Thyroid gland (tissue), 4 donors: Measurements from ENCODE around the gene IQSEC1.

Experiments used
- CTCF ChIP-seq, 6 experiments: fragments of 200-600 bp in 3 of 6; fragments of 450-650 bp in 3 of 6; sonication (generic) in 3 of 6; IDR thresholded peaks; one replicate each; pipeline ENCODE4 v1.5.1; 2016 to 2019; ENCODE audit warnings: antibody characterized with exemption in 6 of 6, mild to moderate bottlenecking in 2 of 6, inconsistent platforms in 1 of 6, moderate library complexity in 1 of 6
- POLR2A ChIP-seq, 2 donors: fragments of 450-650 bp; IDR thresholded peaks; one replicate each; pipeline ENCODE4 v1.6.1; 2017; ENCODE audit warnings: antibody characterized with exemption in 2 of 2, mild to moderate bottlenecking in 2 of 2, moderate library complexity in 1 of 2

GRCh38 chr3:12997387-12997786, 75.8 kb downstream of the IQSEC1 start:
- no peak for TF ChIP-seq CTCF (IDR thresholded peaks at IDR 0.05)
- no peak for TF ChIP-seq POLR2A (IDR thresholded peaks at IDR 0.05)
